Left renal pelvis (tissue), 4 donors: ENCODE results near the gene IQCE. TPM values are rescaled to one million over a fixed set of nuclear protein-coding genes. Genes with fewer than 3 reads are reported as not detected.

Experiments used
- DNase-seq, 4 donors: peaks; one replicate each; pipeline ENCODE4 v3.0.0-alpha.2; 2013; ENCODE audit warnings: low read depth in 4 of 4, low spot score in 3 of 4
- polyA plus RNA-seq, 4 donors: library from polyadenylated mRNA; unstranded; fragments of 120-200 nt; gene quantifications; one replicate each; pipeline ENCODE4 v1.2.1, GENCODE V29; 2013; ENCODE audit not compliant: insufficient read length in 4 of 4

Gene IQCE
- polyA plus RNA-seq, 4 donors, result 16.5 to 24.7 (median 19.4) TPM

DNA sequence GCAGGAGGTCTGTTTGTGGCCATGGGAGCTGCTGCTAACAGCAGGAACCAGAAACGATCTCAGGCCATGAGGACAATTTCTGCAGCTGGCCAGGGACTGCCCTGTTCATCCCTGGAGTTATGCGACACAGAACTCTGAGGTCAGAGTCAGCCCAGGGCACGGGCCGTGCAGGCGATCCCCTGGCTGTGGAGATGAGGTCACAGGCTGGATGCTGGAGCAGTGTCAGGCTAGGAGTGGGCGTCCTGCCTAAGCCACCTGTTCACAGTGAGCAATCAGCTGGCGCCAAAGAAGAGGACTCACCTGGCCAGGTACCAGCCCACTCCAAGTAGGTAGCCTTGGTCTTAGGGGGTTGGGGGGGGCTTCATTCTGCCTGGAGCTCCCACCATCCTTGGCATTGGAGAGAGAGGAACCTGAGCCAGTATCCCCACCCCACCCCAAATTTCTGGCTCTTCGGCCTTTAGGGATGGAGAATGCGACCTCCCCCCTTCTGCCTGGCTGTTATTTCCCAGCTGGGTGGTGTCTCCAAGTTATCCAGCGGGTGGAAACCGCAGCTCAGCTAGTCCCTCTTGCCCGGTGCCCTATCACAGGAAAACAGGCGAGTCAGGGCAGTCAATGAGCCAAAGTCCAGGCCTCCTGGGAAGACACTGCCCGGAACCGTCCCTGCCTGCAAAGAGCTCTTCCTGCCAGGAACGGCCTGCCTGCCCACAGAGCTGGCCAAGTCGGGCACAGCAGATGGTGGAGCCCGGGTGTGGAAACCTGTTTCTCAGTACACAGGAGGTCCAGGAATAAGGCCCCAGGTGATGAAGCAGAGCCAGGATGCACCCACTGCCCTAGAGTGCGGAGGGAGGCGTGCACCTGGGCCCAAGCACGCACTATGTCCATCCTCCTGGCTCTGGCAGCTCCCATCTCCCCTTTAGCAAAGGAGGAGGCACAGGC lies 71.2 kb downstream of the IQCE start:
- no peak for DNase-seq

DNA sequence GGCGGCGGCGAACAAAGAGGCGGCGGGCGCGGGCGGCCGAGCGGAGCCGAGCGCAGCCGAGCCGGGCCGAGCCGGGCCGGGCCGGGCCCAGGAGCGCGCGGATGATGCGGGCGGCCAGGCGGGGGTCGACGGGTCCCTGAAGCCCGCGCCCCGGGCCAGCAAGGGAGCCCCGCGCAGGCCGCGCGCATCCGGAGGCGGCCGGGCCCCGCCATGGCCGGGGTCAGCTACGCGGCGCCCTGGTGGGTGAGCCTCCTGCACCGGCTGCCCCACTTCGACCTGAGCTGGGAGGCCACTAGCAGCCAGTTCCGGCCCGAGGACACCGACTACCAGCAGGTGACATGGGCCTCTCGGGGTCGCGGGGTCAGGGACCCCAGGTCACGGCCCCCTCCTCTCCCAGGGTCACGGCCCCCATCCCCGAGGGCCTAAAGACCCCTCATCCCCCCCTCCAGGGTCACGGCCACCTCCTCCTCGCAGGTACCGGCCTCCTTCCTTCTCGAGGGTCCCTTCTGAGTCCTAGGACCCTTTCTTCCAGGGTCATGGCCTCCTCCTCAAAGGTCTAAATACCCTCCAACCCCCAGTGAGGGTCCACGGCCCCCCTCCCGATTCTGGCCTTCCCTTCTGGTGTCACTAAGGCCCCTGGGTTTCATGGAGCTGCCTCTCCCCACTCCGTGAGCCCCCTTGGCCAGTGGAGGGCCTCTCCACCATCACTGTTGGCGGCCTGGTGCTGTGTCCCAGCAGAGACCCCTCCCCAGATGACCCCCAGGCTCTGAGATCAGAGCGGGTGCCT lies 73.4 kb downstream of the IQCE start, which contains the start of gene TTYH3:
Gene TTYH3 (plus strand): TSS at position 41 of the 787 bp plus-strand sequence. CDS start 170 bp downstream, at position 211.
- no peak for DNase-seq

- no peak for DNase-seq
Measured at GRCh38 chr7:2632733-2633537, 74.2 kb downstream of the IQCE start.

DNA sequence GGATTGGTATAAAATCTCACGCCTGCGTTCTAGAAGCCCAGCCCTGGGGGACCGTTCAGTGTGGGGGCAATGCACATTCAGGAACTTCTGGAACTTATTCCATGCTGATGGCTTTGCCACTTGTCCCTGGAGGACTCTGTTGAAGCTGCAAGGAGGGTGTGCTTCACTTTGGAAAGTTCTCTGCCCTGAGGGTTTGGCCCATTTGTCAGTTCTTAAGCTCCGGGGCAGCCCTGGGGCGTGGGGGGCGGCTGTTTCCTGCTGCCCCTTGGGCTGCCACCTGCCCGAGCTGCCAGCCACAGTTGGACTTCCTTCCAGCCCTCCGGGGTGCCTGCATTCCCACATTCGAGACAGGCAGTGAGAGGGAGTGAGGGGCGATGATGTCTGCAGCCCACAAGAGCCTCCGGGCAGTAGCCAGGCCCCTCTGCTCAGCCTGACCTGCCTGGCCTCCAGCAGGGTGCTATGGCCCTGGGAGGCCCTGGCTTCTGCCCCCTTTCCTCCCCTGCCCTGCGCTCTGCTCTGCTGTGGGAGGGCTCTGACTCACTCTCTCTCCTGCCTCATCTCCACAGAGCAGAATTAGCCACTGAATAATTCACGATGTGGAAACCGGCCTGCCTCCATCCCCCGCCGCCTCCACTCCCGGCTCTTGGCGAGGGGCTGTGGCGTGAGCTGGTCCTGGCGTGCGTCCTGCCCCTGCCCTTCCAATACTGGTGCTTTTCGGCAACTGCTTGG lies 74.9 kb downstream of the IQCE start:
- DNase-seq, result no peak

DNA sequence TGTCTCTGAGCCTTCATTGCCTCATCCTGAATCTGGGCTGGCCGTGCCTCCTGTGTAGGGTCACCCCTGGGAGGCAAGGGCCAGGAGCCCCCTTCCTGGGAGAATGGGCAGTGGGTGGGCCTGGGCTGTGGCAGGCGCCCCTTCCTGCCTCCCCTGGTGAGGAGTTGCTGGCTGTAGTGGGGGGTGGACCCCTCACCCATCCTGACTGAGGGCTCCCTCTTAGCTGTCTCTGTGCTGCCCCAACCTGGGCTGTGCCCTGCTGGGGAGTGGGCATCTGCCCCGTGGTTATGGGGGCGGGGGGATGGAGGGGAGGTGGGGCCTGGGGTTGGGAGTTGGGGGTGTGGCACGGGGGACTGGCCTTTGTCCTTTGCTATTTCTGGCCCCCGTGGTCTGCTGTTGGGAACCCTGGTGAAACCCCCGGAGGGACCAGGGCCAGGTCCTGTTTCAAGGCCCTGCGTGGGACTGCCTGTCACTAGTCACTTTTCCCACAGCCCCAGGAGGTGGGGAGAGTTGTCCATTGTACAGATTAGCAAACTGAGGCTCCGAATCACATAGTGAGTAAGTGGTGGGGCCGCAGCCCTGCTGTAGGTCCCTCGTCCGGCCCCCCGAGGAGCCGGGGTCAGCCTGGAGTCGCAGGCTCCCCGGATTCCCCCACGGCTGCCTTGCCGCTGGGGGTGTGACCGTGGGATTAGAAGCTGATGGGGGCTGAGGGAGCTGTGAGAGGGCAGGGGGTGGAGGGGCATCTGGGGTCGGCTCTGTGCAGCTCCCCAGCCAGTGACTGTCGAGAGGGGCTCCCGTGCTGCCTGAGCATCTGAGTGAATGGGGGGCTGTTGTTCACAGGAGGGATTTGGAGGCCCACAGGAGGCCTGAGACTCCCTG lies 75.7 kb downstream of the IQCE start:
- DNase-seq, result no peak

DNA sequence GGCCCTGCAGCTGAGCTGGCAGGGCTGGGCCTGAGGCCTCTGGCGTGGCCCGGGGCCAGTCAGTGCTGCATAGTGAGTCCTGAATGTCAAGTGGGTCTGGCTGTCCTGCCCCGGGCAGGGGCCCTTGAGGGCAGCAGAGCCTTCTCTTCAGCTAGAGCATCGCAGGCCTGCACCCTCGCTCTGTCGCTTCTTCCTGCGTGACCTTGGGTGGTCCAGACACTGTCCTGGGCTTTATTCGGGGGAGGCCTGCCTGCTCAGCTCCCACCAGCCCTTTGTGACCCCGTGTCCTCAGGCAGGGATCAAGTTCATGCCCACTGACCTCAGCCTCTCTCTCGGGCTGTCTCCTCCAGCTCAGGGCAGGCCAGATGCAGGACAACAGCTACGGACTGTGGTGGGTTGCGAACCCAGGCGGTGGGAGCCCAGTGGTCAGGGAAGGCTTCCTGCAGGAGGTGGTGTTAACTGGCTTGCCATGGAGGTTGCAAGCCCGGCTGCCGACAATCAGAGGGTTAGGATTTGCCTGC lies 76.4 kb downstream of the IQCE start:
- no peak for DNase-seq

DNA sequence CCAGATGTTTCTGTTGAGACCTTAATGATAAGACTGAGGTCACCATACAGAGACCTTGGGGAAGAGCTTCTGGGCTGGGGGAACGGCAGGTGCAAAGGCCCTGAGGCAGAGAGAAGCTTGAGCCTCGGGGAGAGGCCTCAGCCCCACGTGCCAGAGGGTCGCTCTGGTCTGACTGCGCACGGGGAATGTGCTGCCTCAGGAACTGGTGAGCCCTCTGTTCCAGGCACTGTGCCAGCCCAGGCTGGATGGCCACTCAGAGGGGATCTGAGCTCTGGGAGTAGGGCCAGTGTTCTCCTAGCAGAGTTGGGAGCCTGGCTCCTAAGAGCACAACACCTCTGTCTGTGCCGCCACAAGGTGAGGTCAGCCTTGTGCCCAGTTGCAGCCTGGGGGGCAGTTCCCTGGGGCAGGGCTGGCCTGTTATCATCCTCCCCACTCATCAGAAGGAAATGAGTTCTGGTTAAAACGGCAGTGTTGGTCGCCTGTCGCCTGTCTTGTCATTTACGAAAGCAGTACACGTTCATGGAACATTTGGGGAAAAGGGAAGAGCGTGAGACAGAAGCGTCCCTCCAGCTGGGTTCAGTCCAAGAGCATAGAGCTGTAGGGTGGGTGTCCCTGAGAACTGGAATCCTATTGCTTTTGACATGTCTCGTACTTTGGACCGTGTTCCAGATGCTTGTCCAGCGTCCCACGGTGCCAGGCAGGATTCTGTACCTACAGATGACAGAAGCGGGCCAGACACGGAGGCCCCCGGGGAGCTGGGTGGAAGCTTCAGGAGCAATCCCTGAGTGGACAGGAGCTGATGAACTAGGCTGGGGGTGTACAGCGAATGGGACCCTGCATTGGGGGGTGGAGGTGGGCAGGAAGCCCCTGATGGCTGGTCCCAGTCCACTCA lies 77.3 kb downstream of the IQCE start:
- DNase-seq, result no peak

GRCh38 chr7:2637066-2637471 lies 78.3 kb downstream of the IQCE start:
- DNase-seq, result no peak

DNA sequence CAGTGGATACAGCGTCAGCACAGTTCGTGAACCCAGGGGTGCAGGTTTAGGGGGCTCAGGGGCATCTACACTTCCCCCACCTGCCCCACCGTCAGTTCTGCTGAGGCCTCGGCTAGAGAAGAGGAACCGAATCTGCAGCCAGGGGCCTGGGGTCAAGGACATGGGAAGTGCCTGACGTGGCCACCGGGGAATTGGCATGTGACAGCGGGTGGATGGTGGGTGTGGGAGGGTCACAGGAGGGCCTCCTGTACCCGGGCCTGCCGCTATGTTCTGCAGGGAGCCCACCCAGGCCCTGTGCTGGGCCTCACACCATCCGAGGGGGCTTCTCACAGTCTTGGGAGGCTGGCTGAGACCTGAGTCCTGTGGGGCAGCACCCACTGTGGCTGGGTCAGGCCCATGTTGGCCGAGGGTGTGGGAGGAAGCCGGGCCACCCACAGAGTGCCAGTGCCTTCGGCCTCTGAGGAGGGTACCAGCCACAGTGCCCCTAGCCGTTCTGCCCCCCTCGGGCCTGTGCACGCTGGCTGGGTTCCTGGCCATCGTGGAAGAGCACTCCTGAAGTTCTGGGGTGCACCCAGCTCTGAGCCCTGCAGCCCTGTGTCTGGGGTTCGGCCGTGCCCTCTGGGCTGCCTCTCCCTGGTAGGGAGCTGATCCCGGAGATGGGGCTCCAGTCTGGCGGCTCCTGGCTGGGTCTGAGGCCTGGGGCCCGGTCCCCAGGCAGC lies 78.9 kb downstream of the IQCE start:
- no peak for DNase-seq

- no peak for DNase-seq
Measured at GRCh38 chr7:2638224-2638991, 79.6 kb downstream of the IQCE start.

GRCh38 chr7:2639181-2639681 lies 80.5 kb downstream of the IQCE start:
- no peak for DNase-seq

- DNase-seq, result no peak
Measured at GRCh38 chr7:2639695-2640481, 81.1 kb downstream of the IQCE start.

GRCh38 chr7:2640482-2640830 lies 81.7 kb downstream of the IQCE start:
- no peak for DNase-seq

- no peak for DNase-seq
Measured at GRCh38 chr7:2640846-2641316, 82.1 kb downstream of the IQCE start.
